Liver (tissue), 3 donors: Measurements from ENCODE around the gene DNAAF3.

Source experiments
- JUND ChIP-seq, 2 donors: IDR thresholded peaks; 2 replicates each; pipeline ENCODE4 v1.6.1; 2016; ENCODE audit warnings: antibody characterized with exemption in 2 of 2
- NR2F2 ChIP-seq: IDR thresholded peaks from 2 replicates; pipeline ENCODE4 v1.6.1; 2016; ENCODE audit warnings: antibody characterized with exemption
- RAD21 ChIP-seq, 2 donors: IDR thresholded peaks; 2 replicates each; pipeline ENCODE4 v1.6.1; 2016; ENCODE audit warnings: antibody characterized with exemption in 2 of 2, mild to moderate bottlenecking in 2 of 2
- TF ChIP-seq, protein P1 (sequence below): fragments of 150-350 bp; IDR thresholded peaks from 2 replicates; pipeline ENCODE4 v1.5.1; 2017; ENCODE audit warnings: improper control_type of control experiment, low read depth, low read length; ENCODE audit not compliant: missing input control
- TF ChIP-seq, protein P2 (sequence below): IDR thresholded peaks from 2 replicates; pipeline ENCODE4 v1.6.1; 2016; ENCODE audit warnings: antibody characterized with exemption
- donor health status: healthy.
- donor health status: healthy.

DNA sequence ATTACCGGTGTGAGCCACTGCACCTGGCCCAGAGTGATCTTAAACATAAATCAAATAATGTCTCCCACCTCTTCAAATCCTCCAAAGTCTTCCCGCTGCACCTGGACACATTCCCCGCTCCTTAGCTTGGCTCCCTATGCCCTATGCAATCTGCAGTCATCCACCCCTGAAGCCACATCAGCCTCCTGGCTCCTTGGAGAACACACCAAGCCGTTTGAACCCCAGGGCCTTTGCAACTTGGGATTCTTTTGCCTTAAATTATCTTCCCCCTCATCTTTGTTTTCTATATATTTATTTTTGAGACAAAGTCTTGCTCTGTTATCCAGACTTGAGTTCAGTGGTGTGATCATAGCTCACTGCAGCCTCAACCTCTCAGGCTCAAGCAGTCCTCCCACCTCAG lies 2.7 kb upstream of the DNAAF3 start:
- TF ChIP-seq RAD21 (IDR thresholded peaks at IDR 0.05) (no peak), NR2F2 (no peak), JUND (IDR thresholded peaks at IDR 0.05) (no peak)
- TF ChIP-seq, protein P1, sequence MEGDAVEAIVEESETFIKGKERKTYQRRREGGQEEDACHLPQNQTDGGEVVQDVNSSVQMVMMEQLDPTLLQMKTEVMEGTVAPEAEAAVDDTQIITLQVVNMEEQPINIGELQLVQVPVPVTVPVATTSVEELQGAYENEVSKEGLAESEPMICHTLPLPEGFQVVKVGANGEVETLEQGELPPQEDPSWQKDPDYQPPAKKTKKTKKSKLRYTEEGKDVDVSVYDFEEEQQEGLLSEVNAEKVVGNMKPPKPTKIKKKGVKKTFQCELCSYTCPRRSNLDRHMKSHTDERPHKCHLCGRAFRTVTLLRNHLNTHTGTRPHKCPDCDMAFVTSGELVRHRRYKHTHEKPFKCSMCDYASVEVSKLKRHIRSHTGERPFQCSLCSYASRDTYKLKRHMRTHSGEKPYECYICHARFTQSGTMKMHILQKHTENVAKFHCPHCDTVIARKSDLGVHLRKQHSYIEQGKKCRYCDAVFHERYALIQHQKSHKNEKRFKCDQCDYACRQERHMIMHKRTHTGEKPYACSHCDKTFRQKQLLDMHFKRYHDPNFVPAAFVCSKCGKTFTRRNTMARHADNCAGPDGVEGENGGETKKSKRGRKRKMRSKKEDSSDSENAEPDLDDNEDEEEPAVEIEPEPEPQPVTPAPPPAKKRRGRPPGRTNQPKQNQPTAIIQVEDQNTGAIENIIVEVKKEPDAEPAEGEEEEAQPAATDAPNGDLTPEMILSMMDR: no peak
- TF ChIP-seq, protein P2, sequence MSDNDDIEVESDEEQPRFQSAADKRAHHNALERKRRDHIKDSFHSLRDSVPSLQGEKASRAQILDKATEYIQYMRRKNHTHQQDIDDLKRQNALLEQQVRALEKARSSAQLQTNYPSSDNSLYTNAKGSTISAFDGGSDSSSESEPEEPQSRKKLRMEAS: no peak
